HepG2 (cell line): ENCODE data around the gene SLC35B2. TPM values are rescaled to one million over a fixed set of nuclear protein-coding genes. Genes with fewer than 3 reads are reported as not detected.

Experiments used
- ARHGAP35 ChIP-seq: sonication (generic); formaldehyde crosslinking; IDR thresholded peaks from 2 replicates; pipeline ENCODE4 v1.9.0; 2022; ENCODE audit warnings: mild to moderate bottlenecking, inconsistent platforms, moderate library complexity, missing genetic modification reagents, borderline replicate concordance
- BRD4 ChIP-seq: sonication (generic); formaldehyde crosslinking; IDR thresholded peaks from 2 replicates; pipeline ENCODE4 v1.4.0; 2020; ENCODE audit warnings: missing genetic modification reagents
- DRAP1 ChIP-seq: IDR thresholded peaks from 2 replicates; pipeline ENCODE4 v1.6.1; 2016; ENCODE audit warnings: missing genetic modification reagents, missing compliant biosample characterization
- DZIP1 ChIP-seq: sonication (generic); formaldehyde crosslinking; IDR thresholded peaks from 2 replicates; pipeline ENCODE4 v1.5.0; 2020; ENCODE audit warnings: mild to moderate bottlenecking, missing genetic modification reagents
- HBP1 ChIP-seq: IDR thresholded peaks from 2 replicates; pipeline ENCODE4 v1.6.1; 2016; ENCODE audit warnings: low read depth, control low read depth
- HNF1B ChIP-seq: sonication (generic); formaldehyde crosslinking; IDR thresholded peaks from 2 replicates; pipeline ENCODE4 v1.5.1; 2020; ENCODE audit warnings: mild to moderate bottlenecking, moderate library complexity, missing genetic modification reagents
- HOXA7 ChIP-seq: sonication (generic); formaldehyde crosslinking; IDR thresholded peaks from 2 replicates; pipeline ENCODE4 v1.8.1; 2022; ENCODE audit warnings: mild to moderate bottlenecking, missing genetic modification reagents, moderate library complexity
- MBD4 ChIP-seq: IDR thresholded peaks from 2 replicates; pipeline ENCODE4 v1.6.1; 2012; ENCODE audit warnings: low read length, inconsistent platforms, borderline replicate concordance
- MIXL1 ChIP-seq: IDR thresholded peaks from 2 replicates; pipeline ENCODE4 v1.6.1; 2016
- NFKB2 ChIP-seq: sonication (generic); formaldehyde crosslinking; IDR thresholded peaks from 2 replicates; pipeline ENCODE4 v1.4.0; 2020; ENCODE audit warnings: missing genetic modification reagents, borderline replicate concordance
- SNAI1 ChIP-seq: sonication (generic); formaldehyde crosslinking; IDR thresholded peaks from 2 replicates; pipeline ENCODE4 v1.5.0; 2020; ENCODE audit warnings: mild to moderate bottlenecking, missing genetic modification reagents, borderline replicate concordance
- TBP ChIP-seq: sonication (generic); formaldehyde crosslinking; IDR thresholded peaks from 2 replicates; pipeline ENCODE4 v1.5.0; 2020; ENCODE audit warnings: missing genetic modification reagents
- XBP1 ChIP-seq: sonication (generic); formaldehyde crosslinking; IDR thresholded peaks from 2 replicates; pipeline ENCODE4 v1.5.0; 2020; ENCODE audit warnings: missing genetic modification reagents
- ZFP36L1 ChIP-seq: sonication (generic); formaldehyde crosslinking; IDR thresholded peaks from 2 replicates; pipeline ENCODE4 v1.8.0; 2022; ENCODE audit warnings: mild to moderate bottlenecking, missing genetic modification reagents, moderate library complexity
- ZFP90 ChIP-seq: sonication (generic); formaldehyde crosslinking; IDR thresholded peaks from 2 replicates; pipeline ENCODE4 v1.8.0; 2022; ENCODE audit warnings: missing genetic modification reagents, mild to moderate bottlenecking, inconsistent platforms, borderline replicate concordance
- ZNF547 ChIP-seq: sonication (generic); formaldehyde crosslinking; IDR thresholded peaks from 2 replicates; pipeline ENCODE4 v1.5.1; 2020; ENCODE audit warnings: mild to moderate bottlenecking, missing genetic modification reagents
- ZNF567 ChIP-seq: sonication (generic); formaldehyde crosslinking; IDR thresholded peaks from 2 replicates; pipeline ENCODE4 v1.8.1; 2023; ENCODE audit warnings: mild to moderate bottlenecking, missing genetic modification reagents, borderline replicate concordance
- ZNF713 ChIP-seq: sonication (generic); formaldehyde crosslinking; IDR thresholded peaks from 2 replicates; pipeline ENCODE4 v1.4.0; 2020; ENCODE audit warnings: mild to moderate bottlenecking, missing genetic modification reagents
- ZNF781 ChIP-seq: sonication (generic); formaldehyde crosslinking; IDR thresholded peaks from 2 replicates; pipeline ENCODE4 v1.5.1; 2020; ENCODE audit warnings: borderline replicate concordance, mild to moderate bottlenecking, missing genetic modification reagents; ENCODE audit errors: not compliant biosample characterization
- ZSCAN22 ChIP-seq: sonication (generic); formaldehyde crosslinking; IDR thresholded peaks from 2 replicates; pipeline ENCODE4 v1.4.0; 2020; ENCODE audit warnings: mild to moderate bottlenecking, missing genetic modification reagents
- ZSCAN29 ChIP-seq: sonication (generic); formaldehyde crosslinking; conservative IDR thresholded peaks from 2 replicates; pipeline ENCODE4 v1.4.0; 2020; ENCODE audit warnings: mild to moderate bottlenecking, missing genetic modification reagents
- polyA plus RNA-seq, 8 experiments: library from polyadenylated mRNA; depleted of rRNA in 3 of 8; stranded (reverse) in 7 of 8; unstranded in 1 of 8; fragments of >200 nt; fragmentation: Illumina TruSeq in 4 of 8; extraction: Trizol in 4 of 8; gene quantifications; 2 replicates each; pipeline versions ENCODE4 v1.2.1 to v1.2.3, GENCODE V29; 2011 to 2016; ENCODE audit warnings: low read depth in 4 of 8, missing spikeins in 1 of 8, mixed read lengths in 1 of 8; ENCODE audit not compliant: insufficient read depth in 1 of 8
- total RNA-seq, 5 experiments: library from RNA; depleted of rRNA; stranded (reverse); fragments of >200 nt; fragmentation: Illumina TruSeq; extraction: Trizol; gene quantifications; 2 replicates each; pipeline ENCODE4 v1.2.3, GENCODE V29; 2016; ENCODE audit warnings: low read depth in 1 of 5

SLC35B2 gene
- total and polyA plus RNA-seq, 2 of the 13 experiments (the other 11 are each of a cell fraction or from before 2014, with no cell fraction given) = 61.1 to 148 TPM

- TF ChIP-seq ZFP90 (peak; percentile 47; the same call in 1 of the 2 replicates), MBD4 (no peak), NFKB2 (CRISPR knock-in tag) (peak; percentile 79; the same call in 1 of the 2 replicates), MIXL1 (CRISPR knock-in tag) (no peak), ZNF547 (CRISPR knock-in tag) (peak; percentile 67; the same call in 1 of the 2 replicates), ZSCAN22 (CRISPR knock-in tag) (no peak), ARHGAP35 (CRISPR knock-in tag) (no peak), BRD4 (CRISPR knock-in tag) (0 out of 2 replicates have a peak, but pooled peaks have one; percentile 49), TBP (CRISPR knock-in tag) (no peak), HNF1B (0 out of 2 replicates have a peak, but pooled peaks have one; percentile 9), HBP1 (CRISPR knock-in tag) (0 out of 2 replicates have a peak, but pooled peaks have one; percentile 38), DRAP1 (CRISPR knock-in tag) (no peak), ZNF713 (CRISPR knock-in tag) (no peak), HOXA7 (no peak), DZIP1 (CRISPR knock-in tag) (peak; percentile 48; the same call in 1 of the 2 replicates), XBP1 (CRISPR knock-in tag) (no peak), ZFP36L1 (no peak), ZNF567 (no peak), SNAI1 (no peak), ZNF781 (CRISPR knock-in tag) (no peak), ZSCAN29 (no peak)
Measured at GRCh38 chr6:44223319-44224028, 33.9 kb downstream of the SLC35B2 start, which contains the start of gene SLC29A1 (continued).
